CD4-positive, alpha-beta T cell treated with Interleukin-12 subunit alpha and Interleukin-12 subunit beta, for 1 hour (primary cell): ENCODE data around the gene DNM3.
"Not testable (repeated sequence)": the region's sequence is repeated elsewhere in the genome, so short reads cannot be mapped to it uniquely, and the experiment has no call there.

Source experiments
- DNase-seq: peaks from one replicate; pipeline ENCODE4 v3.0.0-alpha.2; 2020

DNM3 gene

DNA sequence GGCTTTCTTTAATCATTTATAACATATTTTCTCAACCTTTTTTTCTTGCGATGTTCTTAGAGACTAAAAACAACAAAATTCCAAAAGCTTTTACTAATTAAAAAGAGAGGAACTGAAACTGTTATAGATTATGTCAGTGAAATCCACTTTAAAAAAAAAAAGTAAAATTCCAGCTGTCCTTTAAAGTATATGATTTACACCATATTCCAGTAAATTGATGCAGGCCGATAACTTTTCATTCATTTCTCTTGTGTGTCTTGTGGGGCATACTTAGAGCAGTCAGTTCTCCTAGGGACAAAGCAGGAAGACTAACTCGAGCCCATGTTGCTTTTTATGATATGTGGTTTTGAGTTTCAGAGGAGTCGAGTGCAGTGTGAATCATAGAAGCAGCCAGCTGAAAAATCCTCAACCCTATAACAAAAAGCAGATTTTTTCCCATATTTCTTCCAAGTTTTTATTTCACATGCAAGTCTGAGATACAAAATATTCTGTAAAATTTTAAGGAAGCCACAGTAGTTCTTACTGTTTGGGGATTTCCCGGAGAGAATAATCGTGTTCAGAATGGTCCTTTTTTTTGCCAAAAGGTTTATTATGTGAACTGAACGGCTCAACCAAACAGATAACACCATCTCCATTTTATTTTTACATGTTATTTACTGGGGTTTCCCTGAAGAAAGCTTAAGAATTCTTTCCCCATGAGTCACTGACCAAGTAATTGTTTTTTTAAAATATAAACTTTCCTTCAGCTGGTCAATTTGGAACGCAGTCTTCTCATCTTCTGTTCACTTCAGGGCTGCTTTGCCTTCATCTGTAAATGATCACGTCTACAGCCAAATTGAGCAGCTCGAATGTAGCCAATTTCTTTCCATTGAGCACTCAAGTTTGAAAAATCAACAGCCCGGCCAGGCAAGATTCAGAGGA, 502.2 kb downstream of the DNM3 start:
- peak; percentile 15 for DNase-seq

- no peak for DNase-seq
Measured at GRCh38 chr1:172344444-172344843, 503.1 kb downstream of the DNM3 start.

DNA sequence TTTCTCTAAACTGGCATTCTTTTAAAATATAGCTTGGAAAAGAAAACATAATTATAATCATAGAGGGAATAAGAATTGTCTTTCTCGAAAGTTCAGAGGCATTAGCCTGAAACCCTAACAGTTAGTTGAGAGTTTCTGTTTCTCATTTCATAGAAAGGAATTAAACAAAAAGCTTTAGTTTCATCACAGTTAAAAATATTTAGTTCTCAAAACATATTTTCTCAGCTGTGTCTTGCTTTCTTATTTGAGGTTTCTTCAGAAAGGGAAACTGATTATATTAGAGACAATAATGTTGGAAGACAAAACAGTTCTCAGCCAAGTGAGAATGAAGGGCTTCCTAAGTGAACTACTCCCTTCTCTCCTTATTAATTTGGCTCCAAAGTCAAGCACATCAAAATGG, 503.8 kb downstream of the DNM3 start:
- DNase-seq, result no peak

- no peak for DNase-seq
Measured at GRCh38 chr1:172347416-172347815, 506.1 kb downstream of the DNM3 start.

- DNase-seq, result no peak
Measured at GRCh38 chr1:172350856-172351255, 509.6 kb downstream of the DNM3 start.

- DNase-seq, result no peak
Measured at GRCh38 chr1:172351346-172351745, 510.0 kb downstream of the DNM3 start.

DNA sequence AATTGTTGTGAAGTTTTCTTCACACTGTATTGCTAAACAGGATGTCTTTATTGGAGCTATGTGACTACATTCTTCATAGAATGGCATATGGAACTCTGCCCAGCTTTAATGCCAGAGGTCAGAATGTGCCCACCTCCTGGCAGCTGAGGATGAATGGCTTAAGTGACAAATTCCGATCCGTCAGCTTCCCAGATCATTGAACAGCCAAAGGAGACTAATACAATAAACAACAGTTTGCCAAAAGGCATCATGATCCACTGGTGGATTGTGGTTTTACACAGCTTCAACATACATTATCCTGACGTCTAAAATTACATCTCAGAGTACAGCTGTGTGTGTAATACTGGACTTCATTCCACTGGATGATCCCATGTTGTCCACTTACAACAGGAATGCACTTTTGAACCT, 510.5 kb downstream of the DNM3 start:
- DNase-seq, result no peak

GRCh38 chr1:172352435-172352834, 511.1 kb downstream of the DNM3 start:
- peak; percentile 13 for DNase-seq

GRCh38 chr1:172354291-172355274, 513.3 kb downstream of the DNM3 start:
- no peak for DNase-seq

- no peak for DNase-seq
Measured at GRCh38 chr1:172356620-172357019, 515.3 kb downstream of the DNM3 start.

- no peak for DNase-seq
Measured at GRCh38 chr1:172357753-172358385, 516.6 kb downstream of the DNM3 start.

- DNase-seq, result no peak
Measured at GRCh38 chr1:172359491-172359999, 518.2 kb downstream of the DNM3 start.

DNA sequence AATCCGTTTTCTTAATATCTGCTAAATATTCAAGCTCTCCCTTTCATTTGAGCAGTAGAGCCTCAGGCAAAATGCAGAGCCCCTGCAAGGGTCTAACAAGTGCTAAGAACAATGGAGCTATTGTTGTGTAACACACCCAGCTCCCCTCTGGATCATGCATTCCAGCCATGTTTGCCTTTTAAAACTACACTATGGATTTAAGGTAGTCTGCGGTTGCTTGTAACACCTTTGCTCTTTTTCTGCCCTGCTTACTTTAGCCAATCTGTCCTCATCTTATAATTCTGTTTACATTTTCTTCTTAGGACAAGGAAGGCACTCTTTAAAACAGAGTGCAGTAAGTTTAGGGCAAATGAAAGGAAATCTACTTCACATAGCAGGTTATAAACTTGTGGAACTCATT, 519.2 kb downstream of the DNM3 start:
- DNase-seq, result no peak

- no peak for DNase-seq
Measured at GRCh38 chr1:172360985-172361384, 519.7 kb downstream of the DNM3 start.

DNA sequence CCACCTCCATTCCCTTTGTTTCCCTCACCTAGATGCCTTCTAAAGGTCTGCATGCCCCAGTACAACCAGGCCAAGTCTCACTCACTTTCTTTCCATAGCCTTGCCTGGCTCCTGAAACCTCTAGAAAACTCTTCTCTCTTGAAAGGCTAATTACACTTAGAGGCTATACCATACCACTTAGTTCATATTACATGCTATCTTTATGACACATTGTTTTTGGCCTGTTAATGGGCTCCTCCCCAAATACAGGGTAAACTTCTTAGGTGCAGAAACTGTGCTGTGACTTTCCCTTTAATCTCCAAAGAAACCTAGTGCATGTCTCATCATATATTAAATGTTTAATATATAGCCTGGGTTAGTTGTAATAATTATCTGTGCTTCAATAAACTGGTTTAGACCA, 522.6 kb downstream of the DNM3 start:
- DNase-seq, result no peak

GRCh38 chr1:172371646-172372045, 530.3 kb downstream of the DNM3 start:
- not testable (repeated sequence) for DNase-seq

DNA sequence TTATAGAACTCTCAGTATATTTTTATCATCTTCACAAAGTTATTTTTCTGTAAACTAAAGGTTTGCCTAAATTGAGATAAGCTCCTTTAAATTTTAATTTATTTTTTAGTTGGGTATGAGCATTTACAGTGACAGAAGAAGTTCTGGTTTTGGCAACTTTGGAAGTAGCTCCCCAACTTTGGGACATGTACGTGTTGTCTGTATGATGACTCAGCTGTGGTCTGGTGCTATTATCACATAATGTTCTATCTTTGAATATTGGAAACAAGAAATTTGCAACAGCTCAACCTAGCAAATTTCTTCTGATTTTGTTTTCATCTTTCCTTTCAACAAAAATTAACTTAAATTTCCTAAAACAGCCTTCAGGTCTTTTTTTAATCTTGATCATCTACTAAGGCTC, 532.6 kb downstream of the DNM3 start:
- no peak for DNase-seq

DNA sequence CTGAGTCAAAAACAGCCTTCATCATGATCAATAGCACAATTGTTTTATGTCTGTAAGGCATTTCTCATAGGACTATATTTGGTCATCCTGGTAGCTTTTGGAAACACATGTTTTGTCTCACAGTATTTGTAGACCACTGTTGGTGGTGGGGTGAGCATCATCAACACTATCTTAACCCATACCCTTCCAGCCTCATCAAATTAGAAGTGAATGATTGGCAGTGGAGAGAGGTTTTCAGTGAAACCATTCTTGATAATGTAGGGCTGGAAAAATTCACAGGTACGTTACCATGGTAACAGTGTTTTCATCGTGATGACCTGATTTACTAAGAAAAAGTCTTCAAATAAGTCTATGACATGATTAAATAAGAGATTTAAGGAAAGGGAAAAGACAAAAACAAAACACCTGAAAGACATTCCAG, 533.9 kb downstream of the DNM3 start:
- DNase-seq, result no peak

GRCh38 chr1:172376431-172376830, 535.1 kb downstream of the DNM3 start:
- no peak for DNase-seq

DNA sequence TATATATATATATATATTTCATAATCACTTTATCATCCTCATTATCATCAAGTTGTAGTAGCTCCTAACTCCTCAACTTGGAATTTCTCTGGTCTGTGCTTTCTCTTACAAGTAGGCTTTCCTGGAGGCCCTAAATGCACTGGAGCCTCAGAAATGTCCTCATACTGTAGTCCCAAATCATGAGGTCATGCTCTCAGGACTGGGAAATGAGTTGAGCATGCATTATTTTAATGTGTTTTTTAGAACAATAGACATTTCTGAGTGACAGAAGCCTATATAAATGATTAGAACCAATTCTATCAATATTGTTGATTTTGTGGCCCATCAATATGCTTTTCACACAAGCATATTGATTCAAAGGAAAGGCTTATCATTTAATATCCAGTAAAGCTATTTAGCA, 536.3 kb downstream of the DNM3 start:
- no peak for DNase-seq

- no peak for DNase-seq
Measured at GRCh38 chr1:172378109-172378760, 536.9 kb downstream of the DNM3 start.
